Caco-2 (cell line): ENCODE measurements around the gene SERPINB12. TPM values are rescaled to one million over a fixed set of nuclear protein-coding genes. Genes with fewer than 3 reads are reported as not detected.

ENCODE experiments used
- BruUV-seq: library from RNA; stranded (reverse); fragments of 400-500 nt; replicated peaks from 2 replicates; lab custom pipeline; 2021; lab: Mats Ljungman, UMichigan
- CTCF ChIA-PET: fragments of 300-600 bp; sonication (Branson Sonifier 250); formaldehyde crosslinking; loops from one replicate; lab custom pipeline; 2022; ENCODE audit warnings: antibody characterized with exemption; lab: Charles Lee
- POLR2A ChIA-PET: fragments of 300-600 bp; sonication (Branson Sonifier 250); formaldehyde crosslinking; loops from one replicate; lab custom pipeline; 2022; ENCODE audit warnings: antibody characterized with exemption; lab: Charles Lee
- DNase-seq, 2 experiments: peaks; one replicate each; pipeline versions ENCODE4 v3.0.0 to v3.0.0-alpha.2; 2020 to 2022
- H3K27me3 ChIP-seq: replicated peaks from 2 replicates; pipeline ENCODE4 v1.6.0; 2011; ENCODE audit warnings: low read length; ENCODE audit not compliant: control insufficient read depth, insufficient read depth
- H3K36me3 ChIP-seq: 2 replicates; pipeline ENCODE4 v1.5.1; 2011; ENCODE audit warnings: low read length; ENCODE audit not compliant: control insufficient read depth, insufficient read depth
- H3K4me1 ChIP-seq: fragments of 250-450 bp; sonication (Bioruptor Pico); 2 replicates; pipeline ENCODE4 v1.5.1; 2020; ENCODE audit warnings: mild to moderate bottlenecking
- H3K4me3 ChIP-seq: 2 replicates; pipeline ENCODE4 v1.5.1; 2011; ENCODE audit warnings: low read depth, mild to moderate bottlenecking, control low read depth, low read length
- H3K9me3 ChIP-seq: fragments of 250-450 bp; sonication (Bioruptor Pico); 2 replicates; pipeline ENCODE4 v1.5.1; 2020; ENCODE audit warnings: mild to moderate bottlenecking, moderate library complexity
- H3K27ac Mint-ChIP-seq: one replicate; pipeline ENCODE4 v1.8.0; 2022; ENCODE audit warnings: mixed read lengths; ENCODE audit not compliant: unreplicated experiment
- H3K27me3 Mint-ChIP-seq: one replicate; pipeline ENCODE4 v1.8.0; 2022; ENCODE audit warnings: mixed read lengths; ENCODE audit not compliant: insufficient read depth, unreplicated experiment
- H3K36me3 Mint-ChIP-seq: one replicate; pipeline ENCODE4 v1.8.0; 2022; ENCODE audit warnings: mild to moderate bottlenecking, mixed read lengths; ENCODE audit not compliant: insufficient read depth, unreplicated experiment
- H3K4me1 Mint-ChIP-seq: one replicate; pipeline ENCODE4 v1.8.0; 2022; ENCODE audit warnings: low read depth, mixed read lengths; ENCODE audit not compliant: unreplicated experiment
- H3K4me3 Mint-ChIP-seq: one replicate; pipeline ENCODE4 v1.8.0; 2022; ENCODE audit warnings: mild to moderate bottlenecking, moderate library complexity, mixed read lengths; ENCODE audit not compliant: unreplicated experiment
- H3K9me3 Mint-ChIP-seq: one replicate; pipeline ENCODE4 v1.8.0; 2022; ENCODE audit warnings: mixed read lengths; ENCODE audit not compliant: unreplicated experiment
- CTCF ChIP-seq, 2 experiments: fragments of 200-600 bp in 1 of 2; IDR thresholded peaks; 1 replicate in 1 of 2; 2 replicates in 1 of 2; pipeline versions ENCODE4 v1.5.1 to v1.8.0; 2011 to 2022; ENCODE audit warnings: antibody characterized with exemption in 1 of 2, control low read depth in 1 of 2, inconsistent platforms in 1 of 2, low read depth in 1 of 2, low read length in 1 of 2, mild to moderate bottlenecking in 1 of 2, moderate library complexity in 1 of 2; ENCODE audit not compliant: insufficient read depth in 1 of 2, severe bottlenecking in 1 of 2, unreplicated experiment in 1 of 2
- intact Hi-C: fragments of 100-400 bp; cut with micrococcal nuclease; formaldehyde crosslinking; loops from one replicate; pipeline ENCODE4 v1.10.0; 2022; ENCODE audit not compliant: unreplicated experiment
- total RNA-seq: library from RNA; stranded (reverse); gene quantifications from 2 replicates; pipeline ENCODE4 v1.2.3, GENCODE V29; 2022

The SERPINB12 gene
- total RNA-seq, 1 experiment from 2014 or later: not detected

GRCh38 chr18:63514888-63515678 lies 27.1 kb upstream of the SERPINB12 start:
- H3K9me3 Mint-ChIP-seq: no peaks in the 10 kb centered on the region
- no peaks in the 10 kb centered on the region for H3K4me1 Mint-ChIP-seq
- ChIA-PET POLR2A (no interaction called here), CTCF (no interaction called here)
- no peak overlapping the region for H3K27ac Mint-ChIP-seq
- Histone ChIP-seq H3K4me1 (no peaks in the 10 kb centered on the region), H3K36me3 (no peaks in the 10 kb centered on the region), H3K27me3 (no peaks in the 10 kb centered on the region), H3K4me3 (no peak overlapping the region), H3K9me3 (no peaks in the 10 kb centered on the region)
- peaks cover 9% of the 10 kb centered on the region for H3K27me3 Mint-ChIP-seq
- no peak for TF ChIP-seq CTCF (IDR thresholded peaks at IDR 0.05; ENCODE audit: insufficient read depth in 1 of 2, low read depth in 1 of 2, low read length in 1 of 2, severe bottlenecking in 1 of 2, unreplicated experiment in 1 of 2)
- DNase-seq: no peak
- H3K36me3 Mint-ChIP-seq: no peaks in the 10 kb centered on the region
- H3K4me3 Mint-ChIP-seq: no peak overlapping the region
- intact Hi-C loops: no loop called here
- no TSS peak for BruUV-seq

GRCh38 chr18:63515801-63516200 lies 26.4 kb upstream of the SERPINB12 start:
- H3K27ac Mint-ChIP-seq: no peak overlapping the region
- DNase-seq: no peak
- no peaks in the 10 kb centered on the region for H3K36me3 Mint-ChIP-seq
- H3K4me3 Mint-ChIP-seq: no peak overlapping the region
- no TSS peak for BruUV-seq
- no peak for TF ChIP-seq CTCF (IDR thresholded peaks at IDR 0.05; ENCODE audit: insufficient read depth in 1 of 2, low read depth in 1 of 2, low read length in 1 of 2, severe bottlenecking in 1 of 2, unreplicated experiment in 1 of 2)
- Histone ChIP-seq H3K4me3 (no peak overlapping the region), H3K36me3 (no peaks in the 10 kb centered on the region), H3K27me3 (no peaks in the 10 kb centered on the region), H3K4me1 (no peaks in the 10 kb centered on the region), H3K9me3 (no peaks in the 10 kb centered on the region)
- intact Hi-C loops: no loop called here
- peaks cover 12% of the 10 kb centered on the region for H3K27me3 Mint-ChIP-seq
- ChIA-PET POLR2A (no interaction called here), CTCF (no interaction called here)
- H3K4me1 Mint-ChIP-seq: no peaks in the 10 kb centered on the region
- H3K9me3 Mint-ChIP-seq: no peaks in the 10 kb centered on the region

GRCh38 chr18:63518178-63519012 lies 23.8 kb upstream of the SERPINB12 start:
- ChIA-PET CTCF (interaction anchor here (0.7 to 1.7 kb wide), 5 partner anchors 23 to 224 kb away, joined by 3 to 7 read pairs (median 3); no protein-coding TSS in a partner anchor), POLR2A (no interaction called here)
- no peak overlapping the region for H3K4me3 Mint-ChIP-seq

More at GRCh38 chr18:63518178-63519012, 23.8 kb upstream of the SERPINB12 start:
- H3K4me3 ChIP-seq: no peak overlapping the region
- no peak overlapping the region for H3K27ac Mint-ChIP-seq
- no TSS peak for BruUV-seq
- H3K9me3 ChIP-seq: no peaks in the 10 kb centered on the region
- intact Hi-C loops: loop anchor here (1.0 kb wide), 5 partner anchors 60 to 330 kb away; no protein-coding TSS in a partner anchor
- peaks cover 6% of the 10 kb centered on the region for H3K27me3 Mint-ChIP-seq
- peak; percentile 22 to 40 for TF ChIP-seq CTCF (IDR thresholded peaks at IDR 0.05; ENCODE audit: insufficient read depth in 1 of 2, low read depth in 1 of 2, low read length in 1 of 2, severe bottlenecking in 1 of 2, unreplicated experiment in 1 of 2)
- peak; percentile 49 to 51 for DNase-seq
- H3K4me1 ChIP-seq: no peaks in the 10 kb centered on the region
- H3K36me3 ChIP-seq: no peaks in the 10 kb centered on the region
- no peaks in the 10 kb centered on the region for H3K36me3 Mint-ChIP-seq
- H3K27me3 ChIP-seq: no peaks in the 10 kb centered on the region
- H3K4me1 Mint-ChIP-seq: no peaks in the 10 kb centered on the region
- H3K9me3 Mint-ChIP-seq: no peaks in the 10 kb centered on the region
